HG03139 (cell line): ENCODE measurements around the gene IFT25.
"Not testable (repeated sequence)": the region's sequence is repeated elsewhere in the genome, so short reads cannot be mapped to it uniquely, and the experiment has no call there.

Experiments used
- ATAC-seq: cut with Tn5 transposase; IDR thresholded peaks from one replicate; pipeline ENCODE4 v1.9.1; 2021; ENCODE audit not compliant: unreplicated experiment

The IFT25 gene

DNA sequence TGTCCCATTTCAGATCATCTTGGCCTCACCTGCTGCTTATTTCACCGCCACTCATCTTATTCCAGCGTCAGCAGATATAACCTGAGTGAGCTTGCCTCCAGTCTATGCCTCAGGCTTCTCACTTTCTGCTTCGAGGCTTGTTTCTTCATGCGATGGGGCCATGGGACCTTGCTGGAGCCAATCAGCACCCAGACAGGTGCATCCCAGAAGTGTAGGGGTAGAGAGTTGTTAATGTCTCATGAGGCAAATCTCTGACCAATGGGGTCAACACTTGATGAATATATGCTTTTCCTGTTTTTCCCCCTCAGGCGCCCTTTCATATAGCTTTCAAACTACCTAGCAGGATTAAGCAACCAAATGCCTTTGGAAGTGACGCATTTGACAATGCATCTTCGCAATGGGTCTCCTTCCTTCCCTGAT lies 55.0 kb downstream of the IFT25 start:
- no peak for ATAC-seq

DNA sequence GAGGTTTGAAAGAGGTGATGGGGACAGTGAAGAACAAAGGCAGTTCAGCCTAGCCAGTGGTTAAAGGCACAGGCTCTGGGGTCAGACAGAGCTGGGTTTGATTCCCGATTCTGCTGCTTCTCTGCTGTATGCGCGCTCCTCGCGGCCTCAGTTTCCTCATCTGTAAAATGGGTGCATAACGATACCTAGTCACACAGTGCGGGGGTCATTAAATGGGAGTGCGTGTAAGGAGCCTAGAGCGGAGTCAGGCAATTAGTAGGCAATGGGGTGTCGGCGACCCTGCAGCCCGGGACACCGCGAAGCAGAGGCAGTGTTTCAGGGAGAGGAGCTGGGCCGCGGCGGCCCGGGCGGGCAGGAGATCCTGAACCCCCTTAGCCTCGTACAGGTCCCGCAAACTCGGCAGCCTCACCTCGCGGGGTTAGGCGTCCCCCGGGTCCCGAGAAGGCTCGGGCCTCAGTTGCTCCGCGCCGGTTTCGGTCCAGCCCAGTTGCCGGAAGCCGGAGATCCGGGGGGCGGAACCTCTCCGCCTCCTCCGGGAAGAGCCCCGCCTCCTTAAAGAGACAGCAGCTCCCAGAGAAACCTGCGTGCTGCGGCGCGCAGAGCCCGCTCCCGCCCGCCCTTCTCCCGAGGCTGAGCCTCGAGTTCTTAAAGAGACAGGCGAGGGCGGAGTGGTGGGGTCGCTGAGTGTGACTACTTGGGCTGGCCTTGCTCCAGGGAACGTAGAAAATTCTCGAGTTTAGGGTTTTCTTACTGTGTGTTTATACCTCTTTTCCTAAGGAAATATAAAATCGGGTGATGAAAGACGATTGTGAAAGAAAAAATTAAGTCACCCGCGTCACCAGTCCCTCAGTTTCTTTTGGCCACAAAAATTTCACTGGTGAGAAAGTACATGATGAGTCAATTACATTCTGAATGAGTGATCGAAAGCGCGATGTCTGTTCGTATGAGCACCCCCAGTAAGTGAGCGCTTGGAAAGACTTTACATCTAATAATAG lies 55.9 kb downstream of the IFT25 start, which contains the start of gene YIPF1:
Gene YIPF1 (minus strand): TSS at position 494 of the 995 bp plus-strand sequence. CDS start 860 bp downstream, outside the sequence.
- peak; percentile 96 for ATAC-seq

DNA sequence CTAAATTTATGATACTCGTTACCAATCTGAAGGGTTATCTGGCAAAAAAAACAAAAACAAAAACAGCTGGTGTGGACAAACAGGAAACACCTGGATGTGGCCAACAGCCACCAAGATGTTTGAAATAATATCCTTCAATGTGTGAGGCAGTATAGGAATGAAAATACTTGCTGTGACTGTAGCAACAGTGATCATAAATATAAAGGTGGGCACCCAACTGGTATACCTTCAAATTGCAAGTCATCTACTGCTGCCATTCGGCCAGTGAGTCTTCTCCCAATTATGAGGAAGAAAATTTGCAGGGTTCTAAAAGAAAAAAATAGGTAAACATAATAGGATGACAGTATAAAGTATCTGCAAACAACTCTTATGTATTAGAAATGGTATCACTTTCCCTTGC lies 56.8 kb downstream of the IFT25 start:
- ATAC-seq, result no peak

DNA sequence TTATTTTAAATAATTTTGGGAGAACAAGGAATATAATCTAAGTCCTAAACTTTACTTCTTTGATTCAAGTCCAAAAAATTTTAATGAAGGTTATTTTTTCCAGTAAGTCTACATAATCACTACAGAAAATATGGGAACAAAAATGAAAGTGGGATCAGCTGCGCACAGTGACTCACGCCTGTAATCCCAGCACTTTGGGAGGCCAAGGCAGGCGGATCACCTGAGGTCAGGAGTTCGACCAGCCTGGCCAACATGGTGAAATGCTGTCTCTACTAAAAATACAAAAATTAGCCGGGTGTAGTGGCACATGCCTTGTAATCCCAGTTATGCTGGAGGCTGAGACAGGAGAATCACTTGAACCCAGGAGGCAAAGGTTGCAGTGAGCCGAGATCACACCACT lies 61.9 kb downstream of the IFT25 start:
- not testable (repeated sequence) for ATAC-seq

DNA sequence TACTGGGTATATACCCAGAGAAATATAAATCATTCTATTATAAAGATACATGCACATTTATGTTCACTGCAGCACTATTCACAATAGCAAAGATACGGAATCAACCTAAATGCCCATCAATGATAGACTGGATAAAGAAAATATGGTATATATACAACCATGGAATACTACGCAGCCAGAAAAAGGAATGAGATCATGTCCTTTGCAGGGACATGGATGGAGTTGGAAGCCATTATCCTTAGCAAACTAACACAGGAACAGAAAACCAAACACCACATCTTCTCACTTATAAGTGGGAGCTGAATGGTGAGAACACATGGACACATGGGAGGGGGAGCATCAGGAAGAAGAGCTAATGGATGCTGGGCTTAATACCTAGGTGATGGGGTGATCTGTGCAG lies 63.6 kb downstream of the IFT25 start:
- ATAC-seq, result not testable (repeated sequence)

DNA sequence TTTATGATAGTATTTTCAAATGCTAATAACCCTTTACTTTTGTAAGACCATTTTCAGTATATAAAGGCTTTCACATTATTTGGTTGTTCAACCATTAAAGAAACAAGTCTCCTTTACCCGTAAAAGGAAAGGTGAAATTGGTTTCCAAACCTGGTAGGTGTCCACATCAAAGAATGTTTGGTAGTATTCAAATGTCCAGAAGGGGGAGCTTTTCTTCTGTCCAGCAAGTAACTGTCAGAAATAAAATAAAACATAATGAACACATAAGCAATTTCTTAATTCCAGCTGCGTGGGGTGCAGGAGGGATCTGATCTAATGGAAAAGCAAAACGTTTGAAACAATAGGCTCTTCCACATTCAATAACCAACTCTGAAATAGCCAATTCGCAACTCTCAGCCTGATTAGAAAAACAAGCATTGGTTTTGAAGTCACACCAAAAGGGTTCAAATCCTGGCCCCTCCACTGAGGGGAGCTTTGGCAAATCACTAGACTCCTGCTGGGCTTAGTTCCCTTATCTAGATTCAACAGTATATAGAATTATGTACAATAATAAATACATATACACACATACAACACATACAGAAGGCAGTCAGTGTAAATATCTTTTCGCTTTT lies 66.9 kb downstream of the IFT25 start:
- ATAC-seq, result no peak

DNA sequence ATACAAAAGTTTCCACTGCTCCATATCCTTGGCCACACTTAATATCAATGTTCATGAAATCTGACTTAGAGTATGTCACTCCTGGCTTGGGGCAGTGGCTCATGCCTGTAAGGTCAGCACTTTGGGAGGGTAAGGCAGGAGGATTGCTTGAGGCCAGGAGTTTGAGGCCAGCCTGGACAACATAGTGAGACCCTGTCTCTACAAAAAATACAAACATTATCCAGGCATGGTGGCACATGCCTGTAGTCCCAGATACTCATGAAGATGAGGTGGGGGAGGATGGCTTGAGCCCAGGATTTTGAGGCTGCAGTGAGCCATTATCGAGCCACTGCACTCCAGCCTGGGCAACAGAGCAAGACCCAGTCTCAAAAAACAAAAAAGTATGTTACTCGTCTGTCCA lies 70.3 kb downstream of the IFT25 start:
- ATAC-seq, result not testable (repeated sequence)

DNA sequence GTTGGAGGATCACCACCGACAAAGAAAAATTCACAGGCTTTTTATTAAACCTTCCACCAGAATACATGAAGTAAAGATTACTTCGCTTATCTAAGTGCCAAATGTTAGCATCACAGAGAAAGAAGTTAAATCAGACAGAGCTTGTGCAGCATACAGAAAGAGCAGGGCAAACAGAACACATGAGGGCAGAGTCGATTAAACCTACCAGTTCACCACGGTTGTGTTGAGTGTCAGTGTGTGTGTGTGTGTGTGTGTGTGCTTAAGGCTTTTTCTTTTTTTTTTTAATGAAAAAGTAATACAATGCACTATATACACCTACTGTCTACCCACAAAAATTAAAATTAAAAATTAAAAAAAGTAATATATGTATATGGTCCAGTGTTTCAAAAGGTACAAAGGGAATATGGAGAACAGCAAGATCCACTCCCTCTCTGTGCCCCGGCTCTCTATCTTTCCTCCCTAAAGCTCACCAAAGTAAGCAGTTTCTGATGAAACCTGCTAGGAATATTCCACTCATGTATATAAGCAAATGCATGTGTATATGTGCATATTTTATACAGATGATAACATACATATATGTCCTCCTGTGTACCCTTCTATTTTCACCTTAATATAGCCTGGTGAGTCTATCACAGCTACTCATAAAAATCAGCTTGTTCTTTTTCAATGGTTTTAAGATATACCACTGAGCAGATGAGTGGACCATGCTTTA lies 73.6 kb downstream of the IFT25 start:
- no peak for ATAC-seq
